ENCODE results near the gene MRPL51.

DNA sequence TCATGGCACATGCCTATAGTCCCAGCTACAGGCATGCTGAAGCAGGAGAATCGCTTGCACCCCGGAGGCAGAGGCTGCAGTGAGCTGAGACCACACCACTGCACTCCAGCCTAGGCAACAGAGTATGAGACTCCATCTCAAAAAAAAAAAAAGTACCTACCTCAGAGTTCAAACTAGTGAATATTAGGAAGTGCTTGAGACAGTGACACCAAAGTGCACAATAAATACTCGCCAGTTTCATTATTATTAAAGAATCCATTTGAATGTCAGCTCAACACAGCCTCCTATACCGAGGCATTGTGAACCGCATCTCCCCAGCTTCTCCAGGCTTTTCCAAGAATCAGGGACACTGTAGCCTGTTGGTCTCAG lies 46.2 kb upstream of the MRPL51 start:
- TF ChIP-seq, protein P1, sequence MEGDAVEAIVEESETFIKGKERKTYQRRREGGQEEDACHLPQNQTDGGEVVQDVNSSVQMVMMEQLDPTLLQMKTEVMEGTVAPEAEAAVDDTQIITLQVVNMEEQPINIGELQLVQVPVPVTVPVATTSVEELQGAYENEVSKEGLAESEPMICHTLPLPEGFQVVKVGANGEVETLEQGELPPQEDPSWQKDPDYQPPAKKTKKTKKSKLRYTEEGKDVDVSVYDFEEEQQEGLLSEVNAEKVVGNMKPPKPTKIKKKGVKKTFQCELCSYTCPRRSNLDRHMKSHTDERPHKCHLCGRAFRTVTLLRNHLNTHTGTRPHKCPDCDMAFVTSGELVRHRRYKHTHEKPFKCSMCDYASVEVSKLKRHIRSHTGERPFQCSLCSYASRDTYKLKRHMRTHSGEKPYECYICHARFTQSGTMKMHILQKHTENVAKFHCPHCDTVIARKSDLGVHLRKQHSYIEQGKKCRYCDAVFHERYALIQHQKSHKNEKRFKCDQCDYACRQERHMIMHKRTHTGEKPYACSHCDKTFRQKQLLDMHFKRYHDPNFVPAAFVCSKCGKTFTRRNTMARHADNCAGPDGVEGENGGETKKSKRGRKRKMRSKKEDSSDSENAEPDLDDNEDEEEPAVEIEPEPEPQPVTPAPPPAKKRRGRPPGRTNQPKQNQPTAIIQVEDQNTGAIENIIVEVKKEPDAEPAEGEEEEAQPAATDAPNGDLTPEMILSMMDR (conservative IDR thresholded peaks at IDR 0.05), result no peak
- TF ChIP-seq EZH2 (IDR thresholded peaks at IDR 0.05; ENCODE audit: low read depth), result no peak

Measured in PC-9 (cell line).